ENCODE data around the gene ABCA8.

Gene ABCA8

DNA sequence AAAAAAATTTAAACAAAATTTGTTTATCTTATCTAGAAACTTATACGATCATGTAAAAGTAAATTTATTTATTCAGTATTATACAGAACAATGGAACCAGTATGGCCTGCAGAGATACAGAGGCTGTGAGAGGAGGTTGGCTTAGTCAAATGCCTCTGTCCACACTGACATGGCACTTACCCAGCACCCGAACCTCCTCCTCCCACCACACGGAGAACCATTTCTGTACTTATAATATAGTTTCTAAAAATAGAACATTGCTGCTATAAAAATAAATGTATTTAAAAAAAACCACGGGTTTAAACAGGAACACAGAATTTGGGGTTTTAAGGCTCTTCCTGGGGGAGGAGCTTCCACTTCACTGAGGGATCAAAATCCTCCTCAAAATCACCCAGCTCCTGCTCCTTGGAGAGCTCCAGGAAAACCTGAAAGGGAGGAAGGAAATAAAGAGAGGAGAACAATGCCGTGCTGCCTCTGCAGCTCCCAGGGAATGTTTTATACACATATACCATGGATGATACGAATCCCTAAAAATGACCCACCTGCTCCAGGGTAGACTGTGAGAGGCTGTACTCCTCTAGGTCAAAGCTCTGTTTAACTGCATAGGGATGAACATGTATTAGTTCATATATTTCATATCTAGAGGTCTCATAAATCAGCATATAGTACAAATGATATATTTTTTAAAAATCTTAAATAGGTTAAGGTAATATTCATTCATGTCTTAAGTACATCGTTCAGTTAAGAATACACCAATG lies 87.3 kb downstream of the ABCA8 start:
- no peak for DNase-seq (ENCODE audit: low read depth in 2 of 2)

DNA sequence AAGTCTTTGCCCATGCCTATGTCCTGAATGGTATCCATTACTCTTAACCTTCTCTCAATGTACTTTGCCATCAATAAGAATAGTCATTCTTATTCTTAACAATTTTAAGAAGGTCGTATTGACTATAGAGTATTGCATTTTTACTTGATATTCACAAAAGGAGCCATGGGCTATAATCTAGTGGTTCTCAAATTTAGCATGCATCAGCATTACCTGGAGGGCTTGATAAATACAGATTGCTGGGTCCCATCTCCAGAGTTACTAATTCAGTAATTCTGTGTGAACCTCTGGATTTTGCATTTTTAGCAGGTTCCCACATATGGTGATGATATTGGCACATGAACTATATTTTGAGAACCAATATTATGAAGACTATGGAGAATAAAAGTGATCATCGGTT lies 89.6 kb downstream of the ABCA8 start:
- DNase-seq (ENCODE audit: low read depth in 2 of 2), result no peak

GRCh38 chr17:68863091-68863652 lies 92.0 kb downstream of the ABCA8 start:
- no peak for DNase-seq (ENCODE audit: low read depth in 2 of 2)

DNA sequence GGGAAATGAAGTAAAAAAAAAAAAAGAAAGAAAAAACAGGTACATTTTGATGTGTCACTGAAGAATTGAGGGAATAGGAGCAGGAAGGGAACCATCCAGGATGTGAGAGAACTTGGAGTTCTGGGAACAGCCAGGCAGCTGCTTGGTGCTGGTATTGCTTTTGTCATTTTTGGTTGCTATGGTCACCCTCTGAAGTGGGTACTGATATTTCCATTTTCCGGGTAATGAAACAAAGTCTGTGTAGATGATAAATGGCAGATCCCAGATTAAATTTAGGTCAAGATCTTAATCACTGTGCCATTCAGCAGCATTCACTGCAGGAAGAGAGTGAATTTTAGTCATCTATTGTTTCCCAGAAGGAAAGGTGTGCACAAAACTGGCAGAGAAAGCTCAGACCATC lies 93.6 kb downstream of the ABCA8 start:
- no peak for DNase-seq (ENCODE audit: low read depth in 2 of 2)

- DNase-seq (ENCODE audit: low read depth in 2 of 2), result no peak
Observed at GRCh38 chr17:68860941-68861340, 94.3 kb downstream of the ABCA8 start.

DNA sequence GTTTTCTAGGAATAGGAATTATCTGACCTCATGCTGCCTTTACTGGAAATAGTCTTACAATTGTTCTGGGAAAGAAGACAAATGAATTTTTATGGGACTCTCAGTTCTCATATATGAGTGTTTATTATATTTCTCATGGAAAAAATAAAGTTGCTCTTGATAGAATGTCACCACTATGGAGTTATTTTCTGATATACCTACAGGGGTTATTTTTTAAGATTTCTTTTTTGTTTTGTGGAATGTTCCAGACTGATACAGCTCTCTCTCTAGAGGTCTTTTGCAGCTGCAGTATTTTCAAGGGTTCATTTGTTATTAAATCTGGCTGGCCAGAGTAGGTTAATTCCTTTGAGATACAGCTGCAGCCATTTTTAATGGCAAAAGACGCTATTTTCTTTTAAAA lies 100.7 kb downstream of the ABCA8 start:
- DNase-seq (ENCODE audit: low read depth in 2 of 2), result no peak

GRCh38 chr17:68853439-68853838 lies 101.8 kb downstream of the ABCA8 start:
- no peak for DNase-seq (ENCODE audit: low read depth in 2 of 2)

DNA sequence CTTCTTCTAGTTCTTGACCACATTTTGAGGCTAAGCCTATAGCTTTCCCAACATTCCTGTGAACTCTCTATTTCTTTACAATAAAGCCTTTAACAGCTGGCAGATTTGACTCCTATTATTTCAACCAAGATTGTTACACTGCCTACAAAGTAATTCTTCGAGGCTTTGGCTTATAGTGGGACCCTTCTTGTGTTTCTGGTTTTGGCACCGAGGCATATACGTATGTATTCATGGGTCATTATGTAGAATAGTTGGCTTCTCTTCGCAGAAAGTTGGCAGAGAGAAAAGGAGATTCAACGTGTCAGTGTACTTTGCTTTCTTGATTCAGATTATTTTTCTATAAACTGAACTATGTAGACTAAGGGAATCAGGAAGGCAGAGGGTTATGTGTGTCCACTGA lies 102.2 kb downstream of the ABCA8 start:
- DNase-seq (ENCODE audit: low read depth in 2 of 2), result no peak

GRCh38 chr17:68851890-68852289 lies 103.3 kb downstream of the ABCA8 start:
- DNase-seq (ENCODE audit: low read depth in 2 of 2), result no peak

DNA sequence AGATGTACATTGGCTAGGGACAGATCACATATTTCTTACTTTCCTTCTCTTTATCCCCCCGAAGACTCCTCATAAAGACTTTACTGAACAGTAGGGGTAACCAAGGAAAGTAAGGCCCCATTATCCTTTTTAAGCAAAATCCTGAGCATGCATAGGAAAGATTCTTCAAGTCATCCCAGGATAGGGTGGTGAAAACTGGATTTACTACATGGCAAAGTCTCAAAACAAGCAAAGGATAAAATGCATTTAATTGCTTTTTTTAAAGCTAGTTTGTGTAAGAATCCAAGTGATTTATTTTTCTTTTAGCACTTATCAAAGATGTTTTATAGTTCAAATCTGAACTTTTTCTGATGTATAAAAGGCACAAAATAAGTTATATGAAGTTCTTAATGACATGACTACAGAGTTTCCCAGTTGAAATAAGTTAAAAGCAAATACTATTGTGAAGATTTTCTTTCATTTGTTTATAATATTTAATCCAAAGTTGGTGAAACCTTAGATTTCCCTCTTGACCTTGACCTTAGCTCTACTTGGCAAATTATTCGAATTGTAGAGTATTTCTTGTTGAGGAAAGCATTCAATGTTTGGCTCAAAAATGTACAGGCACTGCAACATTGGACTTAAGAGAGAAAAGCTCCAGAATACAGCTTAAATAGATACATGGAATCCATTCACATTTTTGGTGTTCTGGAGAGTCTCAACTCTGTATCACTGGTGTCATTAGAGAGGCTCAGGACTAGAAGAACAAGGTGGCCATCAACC lies 104.3 kb downstream of the ABCA8 start:
- no peak for DNase-seq (ENCODE audit: low read depth in 2 of 2)

- DNase-seq (ENCODE audit: low read depth in 2 of 2), result no peak
Observed at GRCh38 chr17:68849673-68850610, 105.2 kb downstream of the ABCA8 start.

- no peak for DNase-seq (ENCODE audit: low read depth in 2 of 2)
Observed at GRCh38 chr17:68847711-68848110, 107.5 kb downstream of the ABCA8 start.

DNA sequence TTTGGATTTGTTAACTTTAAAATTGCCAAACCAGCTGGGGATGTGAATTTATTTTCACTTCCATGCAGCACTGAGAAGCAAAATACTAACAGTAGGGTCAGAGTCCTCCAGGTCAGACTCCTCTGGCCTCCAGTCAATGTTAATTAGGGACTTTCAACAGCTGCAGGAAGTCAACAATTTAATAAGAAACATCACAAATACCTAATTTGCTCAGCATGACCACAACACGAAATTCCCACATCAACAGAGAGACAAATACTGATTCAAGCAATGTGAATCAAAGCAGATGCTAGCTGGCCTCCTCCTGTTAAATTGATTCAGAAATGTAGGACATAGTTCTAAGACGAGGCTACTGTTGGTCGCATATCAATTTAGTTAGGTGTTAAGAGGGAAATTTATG lies 111.7 kb downstream of the ABCA8 start:
- no peak for DNase-seq (ENCODE audit: low read depth in 2 of 2)

DNA sequence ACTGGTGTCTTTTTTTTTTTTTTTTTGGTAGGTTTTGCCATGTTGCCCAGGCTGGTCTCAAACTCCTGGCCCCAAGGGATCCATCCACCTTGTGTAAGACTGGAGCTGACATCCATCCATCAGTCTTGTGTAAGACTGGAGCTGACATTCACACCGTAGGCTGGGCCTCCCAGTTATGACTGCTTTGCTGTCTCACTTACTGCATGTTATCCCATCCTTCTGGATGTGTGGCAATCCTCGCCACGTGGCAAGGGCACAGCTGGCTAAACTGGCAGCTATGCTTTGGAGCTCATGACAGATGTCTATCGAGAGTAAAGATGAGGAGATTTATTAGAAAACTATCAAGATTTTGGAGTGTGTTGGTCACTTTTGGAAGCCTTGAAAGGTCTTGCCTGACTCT lies 115.1 kb downstream of the ABCA8 start:
- DNase-seq (ENCODE audit: low read depth in 2 of 2), result no peak

DNA sequence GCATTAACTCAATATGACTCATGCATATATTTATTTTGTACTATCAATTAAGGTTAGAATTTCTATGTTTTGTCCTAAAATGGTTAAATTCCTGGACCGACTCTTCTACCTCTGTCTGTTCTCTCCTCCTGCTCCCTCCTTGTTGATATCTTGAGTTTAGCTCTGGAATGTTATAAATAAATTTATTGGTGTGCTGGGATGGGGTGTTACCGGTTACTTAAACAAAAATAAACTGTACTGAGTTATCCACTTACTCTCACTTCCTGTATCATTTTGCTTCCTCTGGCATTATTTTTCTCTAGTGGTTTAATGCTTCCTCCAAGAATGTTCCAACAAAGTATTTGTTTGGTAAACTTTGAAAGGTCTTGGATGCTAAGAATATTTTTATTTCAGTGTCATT lies 120.1 kb downstream of the ABCA8 start:
- DNase-seq (ENCODE audit: low read depth in 2 of 2), result no peak

GRCh38 chr17:68834328-68834836 lies 120.8 kb downstream of the ABCA8 start:
- no peak for DNase-seq (ENCODE audit: low read depth in 2 of 2)

DNA sequence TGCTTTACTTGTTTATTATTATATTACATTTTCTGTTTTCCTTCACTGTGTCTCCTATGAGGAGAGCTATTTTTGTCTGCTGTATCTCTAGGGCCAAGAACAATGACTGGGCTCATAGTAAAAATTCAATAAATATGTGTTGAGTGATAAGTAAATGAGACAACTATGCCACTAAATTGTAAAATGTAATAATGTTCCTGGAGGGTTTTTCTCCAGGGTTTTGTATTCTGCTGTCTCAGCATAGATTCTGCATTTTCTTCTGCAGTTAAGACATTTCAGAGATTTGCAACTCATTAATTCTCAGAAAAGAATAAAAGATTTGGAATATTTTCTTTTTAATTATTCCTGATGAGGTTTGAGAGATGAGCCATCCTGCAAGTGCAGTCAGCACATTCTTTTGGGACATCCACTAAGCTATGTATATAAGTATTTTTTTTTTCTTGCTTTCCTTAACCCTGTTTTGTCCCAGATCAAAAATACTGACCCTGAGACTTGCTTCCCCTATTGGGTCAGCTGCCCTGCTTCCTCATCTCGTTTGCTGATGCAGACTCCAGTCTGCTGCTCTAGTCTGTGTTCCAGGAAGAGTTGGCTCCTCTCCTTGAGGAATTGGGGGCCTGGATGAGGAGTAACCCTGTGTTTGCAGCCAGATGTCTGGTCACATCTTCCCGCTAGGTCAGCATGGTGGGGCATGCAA lies 122.9 kb downstream of the ABCA8 start:
- no peak for DNase-seq (ENCODE audit: low read depth in 2 of 2)

GRCh38 chr17:68831170-68831569 lies 124.0 kb downstream of the ABCA8 start:
- no peak for DNase-seq (ENCODE audit: low read depth in 2 of 2)

DNA sequence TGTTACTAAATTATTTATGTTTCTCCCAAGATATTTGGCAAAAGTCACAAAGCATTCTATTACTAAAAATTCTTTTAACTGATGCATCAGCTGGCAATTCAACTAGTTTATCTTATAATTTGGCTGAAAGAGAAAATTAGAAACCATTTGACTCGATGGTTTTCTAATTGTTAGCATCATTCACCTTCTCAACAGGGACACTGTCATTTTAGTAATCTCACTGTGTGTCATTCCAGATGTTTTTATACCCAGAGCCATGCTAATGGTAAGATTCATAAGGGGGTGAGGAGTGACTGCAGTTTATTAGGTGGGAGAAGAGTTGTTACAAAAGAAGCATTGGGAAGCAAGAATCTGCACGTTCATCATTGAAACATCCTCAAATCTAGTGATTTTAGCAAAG lies 124.9 kb downstream of the ABCA8 start:
- no peak for DNase-seq (ENCODE audit: low read depth in 2 of 2)

GRCh38 chr17:68829211-68829610 lies 126.0 kb downstream of the ABCA8 start:
- no peak for DNase-seq (ENCODE audit: low read depth in 2 of 2)

GRCh38 chr17:68824707-68825106 lies 130.5 kb downstream of the ABCA8 start:
- no peak for DNase-seq (ENCODE audit: low read depth in 2 of 2)

Measured in stimulated activated CD4-positive, alpha-beta T cell treated with anti-CD3 and anti-CD28 coated beads, Interleukin-1b, Interleukin-23, amount 100 ng/mL, for 1 hour (primary cell).